ENCODE results near the gene HSD17B3.

Gene HSD17B3

GRCh38 chr9:96289392-96289791, 12.6 kb downstream of the HSD17B3 start:
- TF ChIP-seq CTCF (IDR thresholded peaks at IDR 0.05; ENCODE audit: low read depth, low read length), result no peak
- DNase-seq (ENCODE audit: low read depth, low spot score), result no peak
- H3K4me3 ChIP-seq (ENCODE audit: low read depth, low read length), result no peak overlapping the region
- in situ Hi-C loops (cut with HindIII; ENCODE audit: low sequenced_read_pairs), result no loop called here

- no peak for TF ChIP-seq CTCF (IDR thresholded peaks at IDR 0.05; ENCODE audit: low read depth, low read length)
- in situ Hi-C loops (cut with HindIII; ENCODE audit: low sequenced_read_pairs), result no loop called here
- no peak overlapping the region for H3K4me3 ChIP-seq (ENCODE audit: low read depth, low read length)
- DNase-seq (ENCODE audit: low read depth, low spot score), result no peak
Measured at GRCh38 chr9:96281641-96282040, 20.3 kb downstream of the HSD17B3 start.

- in situ Hi-C loops (cut with HindIII; ENCODE audit: low sequenced_read_pairs), result no loop called here
- DNase-seq (ENCODE audit: low read depth, low spot score), result no peak
- no peak for TF ChIP-seq CTCF (IDR thresholded peaks at IDR 0.05; ENCODE audit: low read depth, low read length)
- no peak overlapping the region for H3K4me3 ChIP-seq (ENCODE audit: low read depth, low read length)
Measured at GRCh38 chr9:96279932-96280331, 22.0 kb downstream of the HSD17B3 start.

GRCh38 chr9:96274939-96275338, 27.0 kb downstream of the HSD17B3 start:
- H3K4me3 ChIP-seq (ENCODE audit: low read depth, low read length), result no peak overlapping the region
- DNase-seq (ENCODE audit: low read depth, low spot score), result no peak
- in situ Hi-C loops (cut with HindIII; ENCODE audit: low sequenced_read_pairs), result no loop called here
- TF ChIP-seq CTCF (IDR thresholded peaks at IDR 0.05; ENCODE audit: low read depth, low read length), result no peak

- in situ Hi-C loops (cut with HindIII; ENCODE audit: low sequenced_read_pairs), result no loop called here
- TF ChIP-seq CTCF (IDR thresholded peaks at IDR 0.05; ENCODE audit: low read depth, low read length), result no peak
- DNase-seq (ENCODE audit: low read depth, low spot score), result no peak
- no peak overlapping the region for H3K4me3 ChIP-seq (ENCODE audit: low read depth, low read length)
Measured at GRCh38 chr9:96270236-96270744, 31.7 kb downstream of the HSD17B3 start.

GRCh38 chr9:96258967-96259366, 43.0 kb downstream of the HSD17B3 start:
- TF ChIP-seq CTCF (IDR thresholded peaks at IDR 0.05; ENCODE audit: low read depth, low read length), result no peak
- in situ Hi-C loops (cut with HindIII; ENCODE audit: low sequenced_read_pairs), result no loop called here

GRCh38 chr9:96256800-96257199, 45.2 kb downstream of the HSD17B3 start:
- H3K4me3 ChIP-seq (ENCODE audit: low read depth, low read length), result no peak overlapping the region
- in situ Hi-C loops (cut with HindIII; ENCODE audit: low sequenced_read_pairs), result no loop called here
- TF ChIP-seq CTCF (IDR thresholded peaks at IDR 0.05; ENCODE audit: low read depth, low read length), result no peak
- DNase-seq (ENCODE audit: low read depth, low spot score), result peak; percentile 9

More at GRCh38 chr9:96258967-96259366, 43.0 kb downstream of the HSD17B3 start:
- H3K4me3 ChIP-seq (ENCODE audit: low read depth, low read length), result no peak overlapping the region
- no peak for DNase-seq (ENCODE audit: low read depth, low spot score)
